ENCODE data around the gene SMC1B. TPM values are rescaled to one million over a fixed set of nuclear protein-coding genes. Genes with fewer than 3 reads are reported as not detected.

Gene SMC1B, protein sequence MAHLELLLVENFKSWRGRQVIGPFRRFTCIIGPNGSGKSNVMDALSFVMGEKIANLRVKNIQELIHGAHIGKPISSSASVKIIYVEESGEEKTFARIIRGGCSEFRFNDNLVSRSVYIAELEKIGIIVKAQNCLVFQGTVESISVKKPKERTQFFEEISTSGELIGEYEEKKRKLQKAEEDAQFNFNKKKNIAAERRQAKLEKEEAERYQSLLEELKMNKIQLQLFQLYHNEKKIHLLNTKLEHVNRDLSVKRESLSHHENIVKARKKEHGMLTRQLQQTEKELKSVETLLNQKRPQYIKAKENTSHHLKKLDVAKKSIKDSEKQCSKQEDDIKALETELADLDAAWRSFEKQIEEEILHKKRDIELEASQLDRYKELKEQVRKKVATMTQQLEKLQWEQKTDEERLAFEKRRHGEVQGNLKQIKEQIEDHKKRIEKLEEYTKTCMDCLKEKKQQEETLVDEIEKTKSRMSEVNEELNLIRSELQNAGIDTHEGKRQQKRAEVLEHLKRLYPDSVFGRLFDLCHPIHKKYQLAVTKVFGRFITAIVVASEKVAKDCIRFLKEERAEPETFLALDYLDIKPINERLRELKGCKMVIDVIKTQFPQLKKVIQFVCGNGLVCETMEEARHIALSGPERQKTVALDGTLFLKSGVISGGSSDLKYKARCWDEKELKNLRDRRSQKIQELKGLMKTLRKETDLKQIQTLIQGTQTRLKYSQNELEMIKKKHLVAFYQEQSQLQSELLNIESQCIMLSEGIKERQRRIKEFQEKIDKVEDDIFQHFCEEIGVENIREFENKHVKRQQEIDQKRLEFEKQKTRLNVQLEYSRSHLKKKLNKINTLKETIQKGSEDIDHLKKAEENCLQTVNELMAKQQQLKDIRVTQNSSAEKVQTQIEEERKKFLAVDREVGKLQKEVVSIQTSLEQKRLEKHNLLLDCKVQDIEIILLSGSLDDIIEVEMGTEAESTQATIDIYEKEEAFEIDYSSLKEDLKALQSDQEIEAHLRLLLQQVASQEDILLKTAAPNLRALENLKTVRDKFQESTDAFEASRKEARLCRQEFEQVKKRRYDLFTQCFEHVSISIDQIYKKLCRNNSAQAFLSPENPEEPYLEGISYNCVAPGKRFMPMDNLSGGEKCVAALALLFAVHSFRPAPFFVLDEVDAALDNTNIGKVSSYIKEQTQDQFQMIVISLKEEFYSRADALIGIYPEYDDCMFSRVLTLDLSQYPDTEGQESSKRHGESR
- polyA plus RNA-seq (not detected in 2 replicates), polyA minus RNA-seq (not detected in 2 replicates)

GRCh38 chr22:45413368-45414211, at the start of gene SMC1B, which contains the start of gene RIBC2:
Gene SMC1B (minus strand): TSS chr22:45413599. CDS start chr22:45413567, 32 bp downstream.
Gene RIBC2 (plus strand): TSS chr22:45413693. CDS start chr22:45413887, 194 bp downstream.
- peak within 1 kb of the TSS; percentile 31 for H3K9ac ChIP-seq (ENCODE audit: low read length)
- no peaks in the 10 kb centered on the region for H3K79me2 ChIP-seq (replicated peaks; ENCODE audit: insufficient read depth, low read length)
- H3K9me2 ChIP-seq (ENCODE audit: insufficient read depth, low read length) = no peaks in the 10 kb centered on the region
- no peak within 1 kb of the TSS for H3K4me2 ChIP-seq (ENCODE audit: low read length)
- TF ChIP-seq EZH2 (IDR thresholded peaks at IDR 0.05; ENCODE audit: borderline replicate concordance, insufficient read depth, low read length, poor library complexity, severe bottlenecking) (no peak), RAD21 (conservative IDR thresholded peaks at IDR 0.05) (no peak), SMC3 (conservative IDR thresholded peaks at IDR 0.05; ENCODE audit: poor library complexity) (no peak), EP300 (conservative IDR thresholded peaks at IDR 0.05; ENCODE audit: poor library complexity, severe bottlenecking) (no peak), TAF1 (IDR thresholded peaks at IDR 0.05; ENCODE audit: low read depth) (no peak), REST (IDR thresholded peaks at IDR 0.05; ENCODE audit: borderline replicate concordance) (no peak), CTCF (IDR thresholded peaks at IDR 0.05; ENCODE audit: poor library complexity, severe bottlenecking) (no peak), MXI1 (conservative IDR thresholded peaks at IDR 0.05; ENCODE audit: poor library complexity, severe bottlenecking) (no peak), POLR2AphosphoS5 (IDR thresholded peaks at IDR 0.05) (no peak)
- peaks cover 11% of the 10 kb centered on the region for H3K27me3 ChIP-seq (ENCODE audit: insufficient read depth, low read depth, low read length)
- H2AFZ ChIP-seq (ENCODE audit: low read depth, low read length) = peak within 1 kb of the TSS; percentile 33
- H3K36me3 ChIP-seq (ENCODE audit: insufficient read depth, low read length) = no peaks in the 10 kb centered on the region
- H3K9me3 ChIP-seq (ENCODE audit: low read length) = no peaks in the 10 kb centered on the region
- no peaks in the 10 kb centered on the region for H4K20me1 ChIP-seq (ENCODE audit: insufficient read depth)
- H3F3A ChIP-seq (ENCODE audit: insufficient read depth, low read length, poor library complexity, severe bottlenecking) = no peaks in the 10 kb centered on the region
- H3K4me3 ChIP-seq (ENCODE audit: low read length) = peak within 1 kb of the TSS; percentile 60
- no peak within 1 kb of the TSS for H3K27ac ChIP-seq (ENCODE audit: low read length)
